IPS DF 6.9 (cell line): Measurements from ENCODE around the gene OR2V2.
"Not testable (repeated sequence)": the region's sequence is repeated elsewhere in the genome, so short reads cannot be mapped to it uniquely, and the experiment has no call there.

Source experiments
- DNase-seq: peaks from one replicate; pipeline ENCODE4 v3.0.0-alpha.2; 2013; ENCODE audit warnings: low read depth, low spot score
- H3K27ac ChIP-seq: one replicate; pipeline ENCODE4 v1.5.1; 2013; ENCODE audit warnings: low read length, control low read depth
- H3K27me3 ChIP-seq: 2 replicates; pipeline ENCODE4 v1.6.1; 2013; ENCODE audit warnings: mild to moderate bottlenecking, low read length; ENCODE audit not compliant: control insufficient read depth, insufficient read depth
- H3K36me3 ChIP-seq: 2 replicates; pipeline ENCODE4 v1.6.1; 2013; ENCODE audit warnings: low read length; ENCODE audit not compliant: control insufficient read depth, insufficient read depth
- H3K4me1 ChIP-seq: 2 replicates; pipeline ENCODE4 v1.6.1; 2013; ENCODE audit warnings: low read length; ENCODE audit not compliant: control insufficient read depth, insufficient read depth
- H3K4me3 ChIP-seq: 2 replicates; pipeline ENCODE4 v1.5.1; 2013; ENCODE audit warnings: mild to moderate bottlenecking, low read length
- H3K9me3 ChIP-seq: 2 replicates; pipeline ENCODE4 v1.6.1; 2013; ENCODE audit warnings: low read length, inconsistent platforms; ENCODE audit not compliant: control insufficient read depth, insufficient read depth
- WGBS: extraction: QIAGEN DNeasy Blood & Tissue Kit; methylation state at CpG from one replicate; pipeline ENCODE4 v1.1.7; 2013; ENCODE audit warnings: mixed read lengths, missing lambda C conversion rate; ENCODE audit not compliant: insufficient read length, insufficient coverage; 5-methylcytosine and 5-hydroxymethylcytosine counted together

Gene OR2V2

DNA sequence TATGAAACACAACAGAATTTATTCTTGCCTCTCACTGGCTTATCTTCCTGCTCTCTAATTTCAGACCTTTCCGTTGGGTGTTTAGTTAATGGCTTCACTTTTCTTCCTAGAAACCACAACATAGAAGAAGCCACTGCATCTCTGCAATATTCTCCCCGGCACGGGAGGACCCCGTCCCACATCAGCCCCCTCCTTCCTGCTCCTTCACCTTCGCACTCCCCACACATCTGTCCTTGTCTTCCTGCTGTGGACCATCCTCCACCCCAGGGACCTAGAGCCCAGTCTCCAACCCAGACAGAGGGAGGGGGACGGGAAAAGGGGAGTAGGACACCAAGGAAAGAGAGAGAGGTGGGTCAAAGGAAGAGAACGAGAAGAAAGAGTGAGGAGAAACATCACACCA is 17.8 kb upstream of the OR2V2 start:
- no peak overlapping the region for H3K27ac ChIP-seq
- no peaks in the 10 kb centered on the region for H3K27me3 ChIP-seq
- WGBS: no CpG with 5 or more reads among the region's 7 CpGs
- H3K4me1 ChIP-seq: no peaks in the 10 kb centered on the region
- DNase-seq: no peak
- H3K36me3 ChIP-seq: no peaks in the 10 kb centered on the region
- H3K9me3 ChIP-seq: no peaks in the 10 kb centered on the region
- no peak overlapping the region for H3K4me3 ChIP-seq

DNA sequence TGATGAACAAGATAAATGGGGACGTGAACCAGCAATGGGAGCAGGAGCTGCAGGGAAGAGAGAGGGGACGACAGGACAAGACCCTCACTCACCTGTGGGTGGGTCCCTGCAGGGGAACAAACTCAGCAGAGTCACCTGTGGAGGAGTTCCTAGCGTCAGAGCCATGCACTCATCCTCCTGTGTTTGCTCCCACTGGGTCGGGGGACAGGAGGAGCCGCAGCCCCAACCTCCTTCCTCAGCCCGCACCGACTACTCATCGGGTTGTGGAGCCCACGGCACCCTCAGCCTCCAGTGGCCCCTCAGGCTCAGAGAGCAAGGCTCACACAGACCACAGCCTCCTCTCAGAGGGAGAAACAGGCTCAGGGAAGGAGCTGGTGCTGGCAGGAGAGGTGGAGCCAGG is 17.3 kb upstream of the OR2V2 start:
- WGBS: no CpG with 5 or more reads among the region's 9 CpGs
- H3K4me1 ChIP-seq, H3K27me3 ChIP-seq: not testable (repeated sequence)

DNA sequence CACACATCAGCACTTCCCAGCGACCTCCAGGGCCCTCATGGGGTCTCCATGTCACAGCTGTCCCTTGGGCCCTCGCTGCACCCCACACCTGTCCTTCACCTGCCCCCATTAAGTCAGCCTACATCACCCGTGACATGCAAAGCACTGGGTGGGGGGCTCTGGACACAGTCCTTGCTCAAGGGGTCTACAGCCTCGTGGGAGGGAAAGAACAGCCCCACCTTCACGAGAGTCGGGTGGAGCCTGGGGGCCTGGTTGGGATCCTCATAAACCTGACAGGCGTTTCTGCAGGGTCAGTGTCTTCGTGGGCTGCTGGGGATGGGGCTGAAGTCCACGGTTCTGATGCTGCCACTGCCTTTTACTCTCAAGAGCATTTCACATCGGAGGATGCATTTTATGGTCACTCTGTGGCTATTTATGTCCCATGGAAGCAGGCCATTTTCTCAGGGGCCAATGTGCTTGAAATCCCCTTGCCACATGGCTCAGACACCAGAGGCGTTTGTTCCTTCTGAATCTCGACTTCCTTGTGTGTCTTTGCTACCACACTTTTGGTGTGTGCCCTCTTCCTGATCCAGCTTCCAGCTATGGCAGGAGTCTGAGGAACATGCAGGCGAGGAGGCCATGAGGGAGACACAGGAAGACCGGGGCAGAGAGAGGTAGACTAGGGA is 16.4 kb upstream of the OR2V2 start, which contains the start of gene OR2V1:
TSS of gene OR2V1 (minus strand) at position 338 of the 665 bp plus-strand sequence. CDS start 5,865 bp downstream, outside the sequence.
- Histone ChIP-seq H3K9me3 (no peaks in the 10 kb centered on the region), H3K4me1 (no peaks in the 10 kb centered on the region), H3K27ac (no peak within 1 kb of the TSS), H3K36me3 (no peaks in the 10 kb centered on the region), H3K4me3 (no peak within 1 kb of the TSS), H3K27me3 (no peaks in the 10 kb centered on the region)
- no peak for DNase-seq
- no CpG with 5 or more reads among the region's 14 CpGs for WGBS

More for the DNA sequence above, 17.3 kb upstream of the OR2V2 start:
- H3K4me3 ChIP-seq, DNase-seq, H3K36me3 ChIP-seq, H3K9me3 ChIP-seq, H3K27ac ChIP-seq: not testable (repeated sequence)

DNA sequence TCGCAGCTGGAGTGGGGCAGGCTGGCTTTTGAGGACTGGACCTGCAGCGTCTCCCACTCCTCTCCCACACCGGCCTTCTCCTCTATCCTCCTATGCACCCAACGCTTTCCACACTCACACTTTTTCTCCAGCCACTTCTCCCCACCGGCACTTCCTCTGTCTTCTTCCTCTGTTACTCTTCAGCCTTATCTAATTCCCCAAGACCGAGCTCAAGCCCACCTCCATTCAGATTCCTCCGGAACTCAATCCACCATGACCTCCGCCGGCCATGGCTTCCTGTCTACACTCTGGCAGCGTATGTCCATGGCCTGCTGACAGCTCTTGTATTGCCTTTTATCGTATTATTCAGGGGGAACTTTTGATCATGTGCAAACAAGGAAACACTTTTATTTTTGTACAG is 15.9 kb upstream of the OR2V2 start:
- Histone ChIP-seq H3K9me3 (no peaks in the 10 kb centered on the region), H3K4me1 (no peaks in the 10 kb centered on the region), H3K4me3 (no peak overlapping the region), H3K27me3 (no peaks in the 10 kb centered on the region), H3K27ac (no peak overlapping the region), H3K36me3 (no peaks in the 10 kb centered on the region)
- DNase-seq: no peak
- no CpG with 5 or more reads among the region's 11 CpGs for WGBS

DNA sequence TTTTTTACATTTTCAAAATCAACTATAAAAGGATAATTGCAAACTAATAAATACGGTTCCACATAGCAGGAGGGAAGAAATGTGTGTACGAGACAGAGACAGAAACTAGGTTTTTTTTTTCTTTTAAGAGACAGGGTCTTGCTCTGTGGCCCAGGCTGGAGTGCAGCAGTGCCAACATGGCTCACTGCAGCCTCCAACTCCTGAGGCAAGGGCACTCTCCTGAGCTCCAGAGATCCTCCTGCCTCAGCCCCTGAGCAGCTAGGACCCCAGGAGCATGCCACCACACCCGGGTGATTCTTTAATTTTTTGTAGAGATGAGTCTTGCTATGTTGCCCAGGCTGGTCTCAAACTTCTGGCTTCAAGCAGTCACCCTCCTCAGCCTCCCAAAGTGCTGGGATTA is 14.3 kb upstream of the OR2V2 start:
- H3K27me3 ChIP-seq: no peaks in the 10 kb centered on the region
- no peaks in the 10 kb centered on the region for H3K9me3 ChIP-seq
- H3K4me1 ChIP-seq: no peaks in the 10 kb centered on the region
- H3K36me3 ChIP-seq: no peaks in the 10 kb centered on the region
- no CpG with 5 or more reads among the region's 3 CpGs for WGBS
- no peak overlapping the region for H3K4me3 ChIP-seq
- H3K27ac ChIP-seq: no peak overlapping the region
- no peak for DNase-seq

DNA sequence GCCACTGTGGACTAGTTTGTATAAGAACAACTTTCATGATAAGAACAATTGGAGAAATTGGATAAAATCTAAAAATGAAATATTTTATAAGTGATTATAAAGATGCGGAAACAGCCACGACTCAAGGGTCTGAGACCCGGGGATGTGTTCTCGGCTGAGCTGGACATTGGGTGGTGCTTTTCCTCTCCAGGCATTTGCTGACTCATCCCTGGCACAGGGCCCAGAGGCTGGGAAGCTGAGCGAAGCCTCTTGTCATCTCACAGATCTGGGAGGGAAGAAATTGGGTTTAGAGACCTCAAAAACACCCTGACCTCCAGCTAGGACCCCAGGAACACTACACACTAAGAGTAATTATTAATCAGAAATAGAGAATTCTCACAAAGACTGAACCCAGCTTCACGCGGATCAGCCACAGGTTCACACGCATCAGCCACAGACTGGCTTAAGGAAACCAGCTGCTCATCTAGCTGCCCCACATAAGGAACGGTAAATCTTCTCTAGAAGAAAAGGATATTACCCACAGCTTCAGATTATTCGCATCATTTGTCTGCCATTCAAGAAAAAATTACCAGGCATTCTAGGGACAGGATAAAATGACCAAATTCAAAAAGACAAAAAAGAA is 13.7 kb upstream of the OR2V2 start:
- Histone ChIP-seq H3K4me3 (no peak overlapping the region), H3K27ac (no peak overlapping the region), H3K27me3 (no peaks in the 10 kb centered on the region), H3K4me1 (no peaks in the 10 kb centered on the region), H3K9me3 (no peaks in the 10 kb centered on the region), H3K36me3 (no peaks in the 10 kb centered on the region)
- no peak for DNase-seq
- no CpG with 5 or more reads among the region's 10 CpGs for WGBS

DNA sequence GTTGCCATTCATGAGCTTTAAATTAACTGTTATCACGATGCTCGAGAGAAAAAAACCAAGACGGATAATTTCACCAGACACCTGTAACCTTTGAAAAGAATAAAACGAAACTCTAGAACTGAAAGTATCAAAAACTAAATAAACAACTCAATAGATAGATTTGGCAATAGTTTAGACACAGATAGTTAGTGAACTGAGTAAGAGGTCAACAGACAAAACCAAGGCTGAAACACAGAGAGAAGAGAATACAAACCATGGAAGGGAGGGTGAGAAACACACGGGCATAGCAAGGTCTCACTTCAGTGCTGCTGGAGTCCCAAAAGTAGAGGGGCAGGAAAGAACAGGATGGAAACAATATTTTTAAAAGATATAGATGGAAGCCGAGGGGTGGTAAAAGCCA is 13.1 kb upstream of the OR2V2 start:
- no peak for DNase-seq
- H3K36me3 ChIP-seq: no peaks in the 10 kb centered on the region
- WGBS: no CpG with 5 or more reads among the region's 6 CpGs
- no peaks in the 10 kb centered on the region for H3K27me3 ChIP-seq
- no peak overlapping the region for H3K4me3 ChIP-seq
- no peaks in the 10 kb centered on the region for H3K4me1 ChIP-seq
- H3K9me3 ChIP-seq: no peaks in the 10 kb centered on the region
- H3K27ac ChIP-seq: no peak overlapping the region

DNA sequence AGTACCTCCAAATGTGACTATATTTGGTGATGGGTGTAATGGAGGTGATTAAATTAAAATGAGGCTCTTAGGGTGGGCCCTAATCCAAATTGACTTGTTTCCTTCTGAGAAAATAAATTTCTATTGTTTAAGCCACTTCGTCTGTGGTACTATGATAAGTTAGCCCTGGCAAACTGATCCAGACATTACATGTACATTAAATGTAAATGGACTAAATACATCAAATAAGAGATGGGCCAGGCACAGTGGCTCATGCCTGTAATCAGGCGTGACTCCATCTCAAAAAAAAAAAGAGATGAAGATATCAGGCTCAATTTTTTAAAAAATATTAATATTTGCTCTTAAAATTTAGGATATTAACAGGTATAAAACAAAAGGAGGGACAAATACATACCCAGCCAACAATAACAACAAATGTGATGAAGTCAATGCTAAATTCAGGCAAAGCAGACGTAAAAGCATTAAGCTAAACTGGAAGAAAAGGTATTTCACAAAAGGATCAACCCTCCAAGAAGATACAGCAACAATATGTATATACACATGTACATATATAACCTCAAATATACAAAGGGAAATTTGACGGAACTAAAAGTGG is 10.9 kb upstream of the OR2V2 start:
- no peaks in the 10 kb centered on the region for H3K4me1 ChIP-seq
- no peaks in the 10 kb centered on the region for H3K9me3 ChIP-seq
- H3K36me3 ChIP-seq: no peaks in the 10 kb centered on the region
- DNase-seq: no peak
- no peaks in the 10 kb centered on the region for H3K27me3 ChIP-seq
- no peak overlapping the region for H3K4me3 ChIP-seq
- WGBS: no CpG with 5 or more reads among the region's 4 CpGs
- no peak overlapping the region for H3K27ac ChIP-seq

DNA sequence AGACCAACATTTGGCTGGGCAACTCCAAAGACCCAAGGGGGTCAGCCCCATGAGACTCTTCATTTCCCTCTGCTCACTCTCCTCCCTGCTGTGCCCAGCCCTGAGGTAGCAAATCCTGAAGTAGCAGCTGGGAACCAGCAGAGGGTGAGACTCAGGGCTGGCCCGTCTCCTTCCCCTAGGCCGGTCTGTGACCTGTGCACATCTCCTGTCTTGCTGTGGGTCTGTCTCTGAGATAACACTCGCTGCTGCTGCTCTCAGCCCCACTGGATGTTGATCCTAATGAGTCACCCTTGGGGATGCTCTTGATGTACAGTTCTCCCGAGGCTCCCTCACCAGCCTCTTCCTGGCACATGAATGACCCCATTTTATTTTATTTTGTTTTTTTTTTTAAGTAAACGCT is 9.1 kb upstream of the OR2V2 start:
- Histone ChIP-seq H3K27me3 (no peaks in the 10 kb centered on the region), H3K4me3 (no peak overlapping the region), H3K27ac (no peak overlapping the region), H3K36me3 (no peaks in the 10 kb centered on the region), H3K9me3 (no peaks in the 10 kb centered on the region), H3K4me1 (no peaks in the 10 kb centered on the region)
- no CpG with 5 or more reads among the region's 5 CpGs for WGBS
- no peak for DNase-seq

DNA sequence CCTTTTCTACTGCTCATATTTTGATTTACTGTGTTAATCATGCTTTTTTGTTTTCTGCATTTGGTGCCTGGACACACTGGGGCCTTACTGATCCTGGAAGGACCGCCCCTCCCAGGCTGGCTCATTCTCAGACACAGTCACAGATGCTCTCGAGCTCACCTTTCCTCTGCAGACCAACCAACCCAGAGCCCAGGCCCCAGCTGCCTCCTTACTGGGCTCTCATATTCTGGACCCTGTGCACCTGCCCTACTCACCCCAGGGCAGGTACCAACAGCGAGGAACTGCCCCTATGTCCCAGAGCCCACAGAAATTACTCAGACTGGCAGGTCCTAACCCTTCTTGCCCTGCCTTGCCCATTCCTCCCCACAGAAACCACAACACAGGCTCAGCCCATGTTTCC is 6.6 kb upstream of the OR2V2 start:
- H3K36me3 ChIP-seq: no peaks in the 10 kb centered on the region
- no CpG with 5 or more reads among the region's 3 CpGs for WGBS
- no peaks in the 10 kb centered on the region for H3K4me1 ChIP-seq
- H3K27me3 ChIP-seq: no peaks in the 10 kb centered on the region
- no peaks in the 10 kb centered on the region for H3K9me3 ChIP-seq
- H3K27ac ChIP-seq: no peak overlapping the region
- DNase-seq: no peak
- H3K4me3 ChIP-seq: no peak overlapping the region
